Tibial nerve (tissue), 3 donors: ENCODE results near the gene STARD8.

Source experiments
- POLR2A ChIP-seq, 2 donors: fragments of 450-650 bp; IDR thresholded peaks; one replicate each; pipeline ENCODE4 v1.6.1; 2017; ENCODE audit warnings: antibody characterized with exemption in 2 of 2, mild to moderate bottlenecking in 2 of 2, moderate library complexity in 2 of 2
- TF ChIP-seq, protein P1 (sequence below), 5 experiments: fragments of 200-600 bp in 3 of 5; fragments of 450-650 bp in 2 of 5; sonication (generic) in 3 of 5; IDR thresholded peaks; one replicate each; pipeline ENCODE4 v1.5.1; 2016 to 2019; ENCODE audit warnings: antibody characterized with exemption in 5 of 5, mild to moderate bottlenecking in 3 of 5, moderate library complexity in 2 of 5

DNA sequence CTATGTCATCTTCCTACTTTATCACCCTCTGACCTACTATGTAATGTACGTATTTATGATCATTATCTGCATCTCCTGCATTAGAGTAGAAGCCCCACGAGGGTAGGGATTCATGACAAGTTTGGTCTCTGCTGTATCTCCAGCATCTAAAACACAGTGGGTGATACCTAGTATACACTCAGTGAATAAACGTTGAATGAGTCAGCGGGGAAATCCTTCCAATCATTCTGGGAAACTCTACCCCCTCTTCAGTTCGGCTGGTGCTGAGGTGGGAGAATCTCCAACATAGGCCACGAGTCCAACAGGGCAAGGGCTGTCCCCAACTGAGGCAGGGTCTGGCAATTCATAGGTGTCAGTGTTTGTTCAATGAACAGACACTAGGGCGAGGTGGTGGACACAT lies 106.9 kb downstream of the STARD8 start:
- TF ChIP-seq, protein P1, sequence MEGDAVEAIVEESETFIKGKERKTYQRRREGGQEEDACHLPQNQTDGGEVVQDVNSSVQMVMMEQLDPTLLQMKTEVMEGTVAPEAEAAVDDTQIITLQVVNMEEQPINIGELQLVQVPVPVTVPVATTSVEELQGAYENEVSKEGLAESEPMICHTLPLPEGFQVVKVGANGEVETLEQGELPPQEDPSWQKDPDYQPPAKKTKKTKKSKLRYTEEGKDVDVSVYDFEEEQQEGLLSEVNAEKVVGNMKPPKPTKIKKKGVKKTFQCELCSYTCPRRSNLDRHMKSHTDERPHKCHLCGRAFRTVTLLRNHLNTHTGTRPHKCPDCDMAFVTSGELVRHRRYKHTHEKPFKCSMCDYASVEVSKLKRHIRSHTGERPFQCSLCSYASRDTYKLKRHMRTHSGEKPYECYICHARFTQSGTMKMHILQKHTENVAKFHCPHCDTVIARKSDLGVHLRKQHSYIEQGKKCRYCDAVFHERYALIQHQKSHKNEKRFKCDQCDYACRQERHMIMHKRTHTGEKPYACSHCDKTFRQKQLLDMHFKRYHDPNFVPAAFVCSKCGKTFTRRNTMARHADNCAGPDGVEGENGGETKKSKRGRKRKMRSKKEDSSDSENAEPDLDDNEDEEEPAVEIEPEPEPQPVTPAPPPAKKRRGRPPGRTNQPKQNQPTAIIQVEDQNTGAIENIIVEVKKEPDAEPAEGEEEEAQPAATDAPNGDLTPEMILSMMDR (IDR thresholded peaks at IDR 0.05): no peak
- no peak for TF ChIP-seq POLR2A (IDR thresholded peaks at IDR 0.05)
